ENCODE data around the gene CPT1A.

Gene CPT1A

DNA sequence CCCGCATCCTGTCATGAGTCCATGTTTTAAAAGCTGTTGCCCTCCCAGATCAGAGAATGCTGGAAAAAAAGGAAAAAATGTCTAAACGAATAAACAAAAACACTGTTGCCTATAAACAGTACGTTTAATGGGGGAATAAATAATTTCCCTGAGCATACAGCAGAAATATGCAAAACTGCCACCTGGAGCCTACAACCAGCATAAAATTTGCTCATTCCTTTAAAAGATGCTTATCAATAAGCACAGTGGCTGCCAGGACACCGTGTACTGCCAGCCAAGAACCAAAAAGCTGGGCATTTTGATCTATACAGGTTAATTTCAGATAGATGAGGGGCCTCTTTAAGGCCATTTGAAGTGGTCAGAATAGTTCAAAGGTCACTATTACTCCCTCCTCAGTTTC, 5.7 kb upstream of the CPT1A start:
- Histone ChIP-seq H3K4me3 (ENCODE audit: low read depth in 1 of 2, low read length in 2 of 2) (no peak overlapping the region), H3K27me3 (ENCODE audit: control insufficient read depth in 1 of 2, insufficient read depth in 2 of 2, low read length in 2 of 2) (no peaks in the 10 kb centered on the region), H3K9me3 (ENCODE audit: low read length) (no peaks in the 10 kb centered on the region), H3K36me3 (ENCODE audit: insufficient read depth, low read length) (no peaks in the 10 kb centered on the region), H3K27ac (ENCODE audit: low read depth, low read length) (no peak overlapping the region), H3K9ac (ENCODE audit: low read length) (no peak overlapping the region), H3K4me1 (ENCODE audit: insufficient read depth, low read length) (peaks cover 7% of the 10 kb centered on the region)

DNA sequence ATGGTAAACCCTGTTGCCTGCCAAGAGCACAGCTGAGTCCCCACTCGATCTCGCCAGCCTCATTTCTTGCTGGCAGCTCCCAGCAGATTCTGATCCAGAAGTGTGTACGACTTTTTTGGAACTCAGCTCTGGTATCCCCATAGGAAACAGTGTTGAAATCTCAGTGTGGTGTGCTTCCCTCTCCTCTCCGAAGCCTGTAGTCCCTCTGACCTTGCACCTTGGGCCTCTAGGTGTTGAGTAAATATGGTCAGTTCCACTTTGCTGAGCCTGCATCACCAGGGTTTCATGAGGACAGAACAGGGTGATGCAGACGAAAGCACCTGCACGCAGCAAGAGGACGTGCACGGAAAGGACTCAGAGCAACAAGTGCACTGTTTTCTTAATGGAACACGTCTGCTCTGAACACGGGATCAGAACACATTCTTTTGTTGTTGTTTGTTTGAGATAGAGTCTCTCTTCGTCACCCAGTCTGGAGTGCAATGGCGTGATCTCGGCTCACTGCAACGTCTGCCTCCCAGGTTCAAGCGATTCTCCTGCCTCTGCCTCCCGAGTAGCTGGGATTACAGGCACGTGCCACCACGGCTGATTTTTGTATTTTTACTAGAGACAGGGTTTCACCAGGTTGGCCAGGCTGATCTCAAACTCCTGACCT, 3.8 kb upstream of the CPT1A start:
- Histone ChIP-seq H3K9me3 (ENCODE audit: low read length) (no peaks in the 10 kb centered on the region), H3K4me1 (ENCODE audit: insufficient read depth, low read length) (peaks cover 12% of the 10 kb centered on the region), H3K27ac (ENCODE audit: low read depth, low read length) (no peak overlapping the region), H3K27me3 (ENCODE audit: control insufficient read depth in 1 of 2, insufficient read depth in 2 of 2, low read length in 2 of 2) (no peaks in the 10 kb centered on the region), H3K9ac (ENCODE audit: low read length) (no peak overlapping the region), H3K36me3 (ENCODE audit: insufficient read depth, low read length) (no peaks in the 10 kb centered on the region), H3K4me3 (ENCODE audit: low read depth in 1 of 2, low read length in 2 of 2) (no peak overlapping the region)

DNA sequence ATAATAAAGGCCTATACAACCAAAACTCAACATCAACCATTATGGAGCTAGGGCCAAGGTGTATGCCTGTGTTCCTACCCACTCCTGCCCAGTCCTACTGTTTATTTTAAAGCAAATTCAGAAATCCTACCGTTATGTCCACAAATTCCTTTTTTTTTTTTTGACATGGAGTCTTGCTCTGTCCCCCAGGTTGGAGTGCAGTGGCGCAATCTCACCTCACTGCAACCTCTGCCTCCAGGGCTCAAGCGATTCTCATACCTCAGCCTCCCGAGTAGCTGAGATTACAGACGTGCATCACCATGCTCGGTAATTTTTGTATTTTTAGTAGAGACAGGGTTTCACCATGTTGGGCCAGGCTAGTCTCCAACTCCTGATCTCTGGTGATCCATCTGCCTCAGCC, 3.1 kb upstream of the CPT1A start:
- Histone ChIP-seq H3K4me1 (ENCODE audit: insufficient read depth, low read length) (peaks cover 18% of the 10 kb centered on the region), H3K36me3 (ENCODE audit: insufficient read depth, low read length) (no peaks in the 10 kb centered on the region), H3K27me3 (ENCODE audit: control insufficient read depth in 1 of 2, insufficient read depth in 2 of 2, low read length in 2 of 2) (no peaks in the 10 kb centered on the region), H3K27ac (ENCODE audit: low read depth, low read length) (peak overlapping the region; percentile 49), H3K9ac (ENCODE audit: low read length) (no peak overlapping the region), H3K9me3 (ENCODE audit: low read length) (no peaks in the 10 kb centered on the region), H3K4me3 (ENCODE audit: low read depth in 1 of 2, low read length in 2 of 2) (no peak overlapping the region)

DNA sequence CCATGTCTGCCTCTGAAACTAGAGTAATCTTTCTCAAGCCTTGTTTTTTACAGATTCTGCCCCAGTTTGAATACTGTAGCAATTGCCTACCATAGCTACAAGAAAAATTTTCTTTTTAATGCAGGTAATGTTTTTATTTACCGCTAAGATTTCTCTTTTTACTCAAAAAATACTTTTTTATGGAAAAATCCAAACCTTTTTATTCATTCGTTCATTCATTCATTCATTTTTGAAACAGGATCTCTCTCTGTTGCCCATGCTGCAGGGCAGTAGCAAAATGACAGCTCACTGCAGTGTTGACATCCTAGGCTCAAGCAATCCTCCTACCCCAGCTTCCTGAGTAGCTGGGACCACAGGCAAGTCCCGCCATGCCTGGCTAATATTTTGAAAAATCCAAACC, 2.7 kb upstream of the CPT1A start:
- Histone ChIP-seq H3K4me1 (ENCODE audit: insufficient read depth, low read length) (peaks cover 21% of the 10 kb centered on the region), H3K27me3 (ENCODE audit: control insufficient read depth in 1 of 2, insufficient read depth in 2 of 2, low read length in 2 of 2) (no peaks in the 10 kb centered on the region), H3K4me3 (ENCODE audit: low read depth in 1 of 2, low read length in 2 of 2) (peak overlapping the region; percentile 29 to 51), H3K9ac (ENCODE audit: low read length) (no peak overlapping the region), H3K36me3 (ENCODE audit: insufficient read depth, low read length) (no peaks in the 10 kb centered on the region), H3K27ac (ENCODE audit: low read depth, low read length) (peak overlapping the region; percentile 49), H3K9me3 (ENCODE audit: low read length) (no peaks in the 10 kb centered on the region)

DNA sequence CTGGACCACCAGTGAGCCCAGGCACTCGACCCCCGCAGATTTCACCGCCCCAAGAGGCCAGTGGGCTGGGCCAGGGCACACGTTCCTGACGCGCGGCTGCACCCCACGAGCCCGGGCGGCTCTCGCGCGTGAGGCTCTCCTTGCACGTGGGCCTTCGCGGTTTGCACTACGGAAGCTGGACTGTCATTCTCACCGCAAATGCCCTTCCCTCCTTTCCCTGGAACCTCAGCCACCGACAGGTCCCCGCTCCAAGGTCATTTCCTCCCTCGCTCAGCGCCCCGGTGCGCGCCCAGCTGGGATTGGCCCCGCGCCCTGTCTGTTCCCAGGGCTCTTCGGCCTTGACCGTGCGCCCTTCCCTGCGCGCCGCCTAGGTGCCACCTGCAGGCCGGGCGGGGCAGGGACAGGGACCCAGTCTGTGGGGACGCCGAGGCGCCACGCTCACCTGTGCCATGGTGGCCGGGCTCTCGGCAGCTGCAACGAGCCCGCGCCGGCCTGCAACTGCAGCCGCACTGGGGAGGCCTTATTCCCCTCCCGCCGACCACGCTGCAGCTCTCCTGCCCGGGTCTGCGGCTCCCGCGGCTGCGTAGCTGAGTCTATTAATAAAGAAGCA, 2.1 kb upstream of the CPT1A start:
- H3K4me3 ChIP-seq (ENCODE audit: low read depth in 1 of 2, low read length in 2 of 2): peak overlapping the region; percentile 29 to 51
- no peaks in the 10 kb centered on the region for H3K9me3 ChIP-seq (ENCODE audit: low read length)
- H3K9ac ChIP-seq (ENCODE audit: low read length): no peak overlapping the region
- peaks cover 21% of the 10 kb centered on the region for H3K4me1 ChIP-seq (ENCODE audit: insufficient read depth, low read length)
- peak overlapping the region; percentile 49 for H3K27ac ChIP-seq (ENCODE audit: low read depth, low read length)
- no peaks in the 10 kb centered on the region for H3K36me3 ChIP-seq (ENCODE audit: insufficient read depth, low read length)
- no peaks in the 10 kb centered on the region for H3K27me3 ChIP-seq (ENCODE audit: control insufficient read depth in 1 of 2, insufficient read depth in 2 of 2, low read length in 2 of 2)

DNA sequence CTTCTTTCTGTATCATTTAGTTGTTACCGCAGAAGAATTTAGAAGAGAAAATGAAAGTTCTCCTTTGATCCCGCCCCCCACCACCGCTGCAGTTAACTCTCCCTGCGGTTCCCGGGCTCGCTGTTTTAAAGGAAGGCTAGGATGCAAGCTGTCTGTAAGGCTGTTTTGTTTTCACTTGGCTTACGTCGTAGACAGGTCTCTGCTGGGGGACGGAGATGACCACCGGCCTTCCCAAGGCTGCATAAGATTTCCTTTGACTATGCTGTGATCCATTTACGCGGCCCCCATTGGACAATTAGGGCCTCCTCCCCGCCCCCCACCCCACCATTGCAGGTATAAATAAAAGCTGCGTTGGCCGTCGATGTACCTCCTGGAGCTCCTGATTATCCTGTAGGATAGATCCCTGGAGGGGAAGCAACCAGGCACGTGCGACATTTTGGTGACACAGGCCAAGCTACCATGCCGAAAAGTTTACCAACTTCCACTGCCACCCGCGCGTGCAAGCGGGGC, 1.4 kb upstream of the CPT1A start:
- H3K4me1 ChIP-seq (ENCODE audit: insufficient read depth, low read length): peaks cover 28% of the 10 kb centered on the region
- H3K9ac ChIP-seq (ENCODE audit: low read length): no peak overlapping the region
- no peaks in the 10 kb centered on the region for H3K36me3 ChIP-seq (ENCODE audit: insufficient read depth, low read length)
- H3K9me3 ChIP-seq (ENCODE audit: low read length): no peaks in the 10 kb centered on the region
- H3K27me3 ChIP-seq (ENCODE audit: control insufficient read depth in 1 of 2, insufficient read depth in 2 of 2, low read length in 2 of 2): no peaks in the 10 kb centered on the region
- peak overlapping the region; percentile 22 for H3K27ac ChIP-seq (ENCODE audit: low read depth, low read length)
- peak overlapping the region; percentile 29 to 51 for H3K4me3 ChIP-seq (ENCODE audit: low read depth in 1 of 2, low read length in 2 of 2)

DNA sequence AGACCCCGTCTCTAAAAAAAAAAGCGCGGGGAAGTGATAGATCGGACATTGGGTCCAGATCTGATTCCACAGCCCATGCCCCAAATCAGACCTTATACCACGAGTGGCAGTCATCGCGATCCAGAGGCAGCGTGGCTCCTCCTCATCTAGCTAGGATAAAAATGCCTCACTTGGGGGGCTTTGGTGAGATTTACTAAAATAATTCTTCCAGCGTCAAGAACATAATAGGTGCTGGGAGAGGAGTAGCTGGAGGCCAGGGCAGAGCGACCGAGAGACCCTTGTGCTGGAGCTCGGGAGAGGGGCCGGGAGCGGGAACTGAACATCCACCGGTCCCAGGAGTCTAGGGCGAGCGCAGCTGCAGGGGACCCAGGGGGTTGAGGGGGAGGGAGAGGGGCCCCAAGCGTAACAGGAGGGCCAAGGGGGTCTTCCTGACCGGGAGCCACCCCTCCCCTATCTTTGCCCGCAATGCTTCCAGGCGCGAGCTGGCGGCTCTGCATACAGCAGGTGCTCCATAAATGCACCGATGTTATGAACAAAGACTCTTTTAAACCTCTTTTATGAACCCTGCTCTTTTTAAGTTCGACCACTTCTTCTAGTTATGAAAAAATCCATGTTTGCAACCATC, 823 bp upstream of the CPT1A start:
- H3K27me3 ChIP-seq (ENCODE audit: control insufficient read depth in 1 of 2, insufficient read depth in 2 of 2, low read length in 2 of 2): no peaks in the 10 kb centered on the region
- H3K9me3 ChIP-seq (ENCODE audit: low read length): no peaks in the 10 kb centered on the region
- H3K36me3 ChIP-seq (ENCODE audit: insufficient read depth, low read length): no peaks in the 10 kb centered on the region
- peaks cover 33% of the 10 kb centered on the region for H3K4me1 ChIP-seq (ENCODE audit: insufficient read depth, low read length)
- peak overlapping the region; percentile 41 to 51 for H3K4me3 ChIP-seq (ENCODE audit: low read depth in 1 of 2, low read length in 2 of 2)
- peak overlapping the region; percentile 49 for H3K9ac ChIP-seq (ENCODE audit: low read length)
- peak overlapping the region; percentile 70 for H3K27ac ChIP-seq (ENCODE audit: low read depth, low read length)

DNA sequence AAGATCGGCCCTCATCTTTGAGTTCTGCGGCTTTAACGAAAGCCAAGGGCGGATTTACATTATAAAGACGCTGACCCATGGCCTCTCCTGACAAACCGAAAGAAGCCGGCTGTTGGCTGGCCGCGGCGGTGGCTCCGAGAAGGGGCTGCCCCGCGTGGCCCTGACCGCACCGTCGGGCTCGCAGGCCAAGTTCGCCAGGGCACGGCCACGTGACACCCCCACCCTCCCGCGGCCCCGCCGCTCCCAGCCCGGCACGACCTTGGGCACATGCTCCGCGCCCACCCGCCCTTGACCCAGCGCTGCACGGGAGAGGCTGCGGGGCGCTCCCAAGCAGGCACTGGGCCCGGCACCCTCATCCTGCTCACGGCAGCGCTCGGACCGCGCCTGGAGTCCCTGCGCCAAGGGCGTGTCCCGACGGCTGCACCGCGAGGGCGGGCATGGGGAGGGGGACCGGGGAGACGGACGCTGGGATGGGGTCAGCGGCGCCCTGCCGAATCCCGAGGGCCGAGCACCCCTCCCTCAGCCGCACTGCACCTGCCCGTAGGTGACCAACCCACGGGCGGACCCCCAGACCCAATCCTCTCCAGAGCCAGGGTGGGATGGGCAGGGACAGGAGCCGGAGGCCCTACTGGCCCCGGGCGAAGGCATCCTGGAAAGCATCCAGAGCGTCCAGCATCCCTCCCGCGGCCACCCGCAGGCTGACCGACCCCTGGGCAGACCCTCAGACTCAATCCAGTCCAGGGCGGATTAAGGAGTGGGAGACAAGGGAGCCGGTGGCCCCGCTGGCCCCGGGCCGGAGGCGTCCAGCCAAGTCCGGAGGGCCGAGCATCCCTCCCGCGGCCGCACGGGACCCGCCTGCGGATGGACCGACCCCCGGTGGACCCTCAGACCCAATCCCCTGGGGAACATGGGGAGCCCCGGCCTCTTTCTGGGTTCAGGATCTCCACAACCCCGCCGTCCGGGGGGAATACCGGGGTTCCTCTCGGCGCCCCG, 759 bp downstream of the CPT1A start:
- H3K36me3 ChIP-seq (ENCODE audit: insufficient read depth, low read length): peaks cover 5% of the 10 kb centered on the region
- peaks cover 49% of the 10 kb centered on the region for H3K4me1 ChIP-seq (ENCODE audit: insufficient read depth, low read length)
- peak overlapping the region; percentile 99 for H3K27ac ChIP-seq (ENCODE audit: low read depth, low read length)
- H3K4me3 ChIP-seq (ENCODE audit: low read depth in 1 of 2, low read length in 2 of 2): peak overlapping the region; percentile 81 to 86
- H3K27me3 ChIP-seq (ENCODE audit: control insufficient read depth in 1 of 2, insufficient read depth in 2 of 2, low read length in 2 of 2): no peaks in the 10 kb centered on the region
- no peaks in the 10 kb centered on the region for H3K9me3 ChIP-seq (ENCODE audit: low read length)
- peak overlapping the region; percentile 86 for H3K9ac ChIP-seq (ENCODE audit: low read length)

DNA sequence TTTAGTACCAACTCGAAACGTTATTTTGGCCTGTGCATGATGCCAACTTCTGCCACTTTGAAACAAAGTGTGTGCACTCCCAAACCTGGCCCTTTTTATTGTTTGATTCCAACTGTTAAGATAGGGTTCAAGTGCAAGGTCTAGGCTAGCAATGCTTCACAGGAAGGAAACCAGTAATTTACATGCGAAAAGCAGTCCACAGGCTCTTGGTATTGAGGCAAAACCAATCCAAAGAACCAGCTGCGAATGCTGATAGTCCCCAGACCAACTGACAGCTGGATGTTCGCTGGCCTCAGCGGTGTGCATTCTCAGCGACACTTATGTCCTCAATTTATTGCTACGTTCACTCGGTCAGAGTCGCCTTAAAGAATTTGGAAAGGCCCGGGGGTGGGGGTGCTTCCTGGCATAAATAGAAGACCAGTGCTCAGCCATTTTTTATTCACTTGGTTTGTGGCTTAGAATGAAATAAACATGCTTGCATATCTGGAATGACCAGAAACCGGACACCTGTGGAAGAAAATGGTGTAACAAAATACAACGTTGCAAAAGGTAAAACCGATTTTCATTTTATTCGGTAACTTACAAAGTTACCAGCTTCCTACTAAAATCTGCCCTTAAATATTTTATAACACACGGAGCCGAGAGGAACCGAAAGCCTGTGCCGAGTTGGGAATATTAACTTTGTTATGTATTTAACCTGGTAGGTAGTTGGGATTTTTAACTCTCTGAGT, 1.6 kb downstream of the CPT1A start:
- peaks cover 5% of the 10 kb centered on the region for H3K36me3 ChIP-seq (ENCODE audit: insufficient read depth, low read length)
- H3K9me3 ChIP-seq (ENCODE audit: low read length): no peaks in the 10 kb centered on the region
- peaks cover 58% of the 10 kb centered on the region for H3K4me1 ChIP-seq (ENCODE audit: insufficient read depth, low read length)
- no peaks in the 10 kb centered on the region for H3K27me3 ChIP-seq (ENCODE audit: control insufficient read depth in 1 of 2, insufficient read depth in 2 of 2, low read length in 2 of 2)
- peak overlapping the region; percentile 86 for H3K9ac ChIP-seq (ENCODE audit: low read length)
- peak overlapping the region; percentile 99 for H3K27ac ChIP-seq (ENCODE audit: low read depth, low read length)
- peak overlapping the region; percentile 81 to 86 for H3K4me3 ChIP-seq (ENCODE audit: low read depth in 1 of 2, low read length in 2 of 2)

DNA sequence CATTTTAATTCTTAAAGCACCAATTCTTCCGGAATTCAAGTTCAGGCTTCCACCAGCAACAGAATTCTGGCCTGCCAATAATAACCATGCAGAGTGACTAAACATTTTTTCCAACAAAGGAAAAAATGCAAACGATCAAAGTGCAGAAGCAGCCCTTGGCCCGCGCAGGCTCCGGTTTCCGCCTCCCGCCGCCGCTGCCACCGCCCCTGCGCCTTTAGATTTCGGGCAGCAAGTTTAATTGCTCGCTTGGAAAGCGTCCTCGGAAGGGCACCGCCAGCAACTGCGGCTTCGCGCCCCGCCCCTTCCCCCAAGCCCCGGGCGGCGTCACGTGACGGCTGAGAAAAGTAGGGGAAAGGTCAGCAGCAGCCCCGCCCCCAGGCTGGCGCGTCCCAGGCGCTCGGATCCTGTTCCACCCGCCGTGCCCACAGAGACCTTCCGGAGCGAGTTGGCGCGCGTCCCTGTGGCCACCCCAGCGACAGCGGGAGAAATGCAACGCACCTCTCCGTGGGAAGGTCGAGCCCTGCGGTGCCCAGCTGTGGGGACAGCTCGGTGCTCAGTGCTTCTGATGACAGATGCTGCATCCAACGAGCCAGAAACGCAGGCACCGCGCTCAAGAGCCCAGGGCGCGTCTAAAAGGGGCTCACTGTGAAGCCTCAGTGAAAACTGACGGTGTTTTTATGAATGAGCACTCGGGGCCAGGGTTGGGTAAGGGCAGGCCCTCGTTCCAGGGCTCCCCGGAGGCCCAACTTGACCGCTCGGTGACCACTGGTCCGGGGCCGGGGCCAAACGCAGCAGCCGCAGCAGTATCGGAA, 2.5 kb downstream of the CPT1A start:
- Histone ChIP-seq H3K27ac (ENCODE audit: low read depth, low read length) (peak overlapping the region; percentile 99), H3K4me3 (ENCODE audit: low read depth in 1 of 2, low read length in 2 of 2) (peak overlapping the region; percentile 41 to 81), H3K36me3 (ENCODE audit: insufficient read depth, low read length) (peaks cover 5% of the 10 kb centered on the region), H3K9me3 (ENCODE audit: low read length) (no peaks in the 10 kb centered on the region), H3K9ac (ENCODE audit: low read length) (peak overlapping the region; percentile 86), H3K27me3 (ENCODE audit: control insufficient read depth in 1 of 2, insufficient read depth in 2 of 2, low read length in 2 of 2) (no peaks in the 10 kb centered on the region), H3K4me1 (ENCODE audit: insufficient read depth, low read length) (peaks cover 62% of the 10 kb centered on the region)

Measured in muscle layer of colon (tissue), 2 donors.